Measurements from ENCODE around the gene UTP4. TPM values are rescaled to one million over a fixed set of nuclear protein-coding genes. Genes with fewer than 3 reads are reported as not detected.
"Not testable (repeated sequence)": the region's sequence is repeated elsewhere in the genome, so short reads cannot be mapped to it uniquely, and the experiment has no call there.

UTP4 gene
- total and polyA plus RNA-seq, 4 donors, result 15.7 to 37.6 (median 26.6) TPM

- no peaks in the 10 kb centered on the region for H3K36me3 ChIP-seq (ENCODE audit: control insufficient read depth in 1 of 2, insufficient read depth in 2 of 2, low read length in 1 of 2)
- WGBS, 2 donors, result 3 to 8% methylated on average over 4 of the region's 4 CpGs
- DNase-seq (peak in 1 of 2 donors; percentile 59), ATAC-seq (ENCODE audit: low FRiP score) (peak; percentile 70)
- peak overlapping the region; percentile 25 to 37 for H3K27ac ChIP-seq (ENCODE audit: low read depth in 1 of 2, low read length in 2 of 2)
- no peaks in the 10 kb centered on the region for H3K27me3 ChIP-seq (ENCODE audit: control insufficient read depth in 1 of 2, insufficient read depth in 2 of 2, low read length in 1 of 2)
- no peaks in the 10 kb centered on the region for H3K4me1 ChIP-seq (ENCODE audit: control insufficient read depth in 1 of 2, insufficient read depth in 2 of 2, low read length in 2 of 2)
- H3K4me3 ChIP-seq (ENCODE audit: low read length in 2 of 2), result no peak overlapping the region
- intact Hi-C loops (cut with DNase I), result no loop called here
- H3K9me3 ChIP-seq (ENCODE audit: control insufficient read depth, low read length), result no peaks in the 10 kb centered on the region
Observed at GRCh38 chr16:69145658-69146057, 13.2 kb downstream of the UTP4 start.

DNA sequence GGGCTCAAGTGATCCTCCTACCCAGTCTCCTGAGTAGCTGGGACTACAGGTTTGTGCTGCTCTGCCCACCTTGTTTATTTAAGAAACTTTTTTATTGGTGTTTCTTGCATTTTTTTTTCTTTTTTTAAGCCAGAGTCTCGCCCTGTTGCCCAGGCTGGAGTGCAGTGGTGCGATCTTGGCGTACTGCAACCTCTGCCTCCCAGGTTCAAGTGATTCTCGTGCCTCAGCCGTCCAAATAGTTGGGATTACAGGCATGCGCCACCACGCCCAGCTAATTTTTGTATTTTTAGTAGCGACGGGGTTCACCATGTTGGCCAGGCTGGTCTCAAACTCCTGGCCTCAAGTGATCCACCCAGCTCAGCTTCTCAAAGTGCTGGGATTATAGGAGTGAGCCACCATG, 17.2 kb downstream of the UTP4 start:
- not testable (repeated sequence) for H3K27ac ChIP-seq (ENCODE audit: low read depth in 1 of 2, low read length in 2 of 2); H3K9me3 ChIP-seq (ENCODE audit: control insufficient read depth, low read length); ATAC-seq (ENCODE audit: low FRiP score); H3K27me3 ChIP-seq (ENCODE audit: control insufficient read depth in 1 of 2, insufficient read depth in 2 of 2, low read length in 1 of 2); H3K36me3 ChIP-seq (ENCODE audit: control insufficient read depth in 1 of 2, insufficient read depth in 2 of 2, low read length in 1 of 2); H3K4me1 ChIP-seq (ENCODE audit: control insufficient read depth in 1 of 2, insufficient read depth in 2 of 2, low read length in 2 of 2); DNase-seq; H3K4me3 ChIP-seq (ENCODE audit: low read length in 2 of 2)
- WGBS, 2 donors, result 85 to 86% methylated on average over 9 of the region's 9 CpGs
- intact Hi-C loops (cut with DNase I), result loop anchor here (1.0 to 2.0 kb wide), 2 partner anchors 38 to 137 kb away; partner anchors contain the start of gene SNTB2 (in 1 of the 2)

- Histone ChIP-seq H3K4me3 (ENCODE audit: low read length in 2 of 2) (no peak overlapping the region), H3K27ac (ENCODE audit: low read depth in 1 of 2, low read length in 2 of 2) (no peak overlapping the region), H3K27me3 (ENCODE audit: control insufficient read depth in 1 of 2, insufficient read depth in 2 of 2, low read length in 1 of 2) (no peaks in the 10 kb centered on the region), H3K36me3 (ENCODE audit: control insufficient read depth in 1 of 2, insufficient read depth in 2 of 2, low read length in 1 of 2) (peaks cover 0 to 5% of the 10 kb centered on the region in 2 donors), H3K4me1 (ENCODE audit: control insufficient read depth in 1 of 2, insufficient read depth in 2 of 2, low read length in 2 of 2) (no peaks in the 10 kb centered on the region), H3K9me3 (ENCODE audit: control insufficient read depth, low read length) (no peaks in the 10 kb centered on the region)
- no peak for DNase-seq
- ATAC-seq (ENCODE audit: low FRiP score), result peak; percentile 83
- intact Hi-C loops (cut with DNase I), result loop anchor here (1.0 to 2.0 kb wide), 2 partner anchors 37 to 136 kb away; partner anchors contain the start of gene SNTB2 (in 1 of the 2)
- WGBS, 2 donors, result 43 to 48% methylated on average over 16 of the region's 16 CpGs
Observed at GRCh38 chr16:69150146-69150865, 17.9 kb downstream of the UTP4 start.

DNA sequence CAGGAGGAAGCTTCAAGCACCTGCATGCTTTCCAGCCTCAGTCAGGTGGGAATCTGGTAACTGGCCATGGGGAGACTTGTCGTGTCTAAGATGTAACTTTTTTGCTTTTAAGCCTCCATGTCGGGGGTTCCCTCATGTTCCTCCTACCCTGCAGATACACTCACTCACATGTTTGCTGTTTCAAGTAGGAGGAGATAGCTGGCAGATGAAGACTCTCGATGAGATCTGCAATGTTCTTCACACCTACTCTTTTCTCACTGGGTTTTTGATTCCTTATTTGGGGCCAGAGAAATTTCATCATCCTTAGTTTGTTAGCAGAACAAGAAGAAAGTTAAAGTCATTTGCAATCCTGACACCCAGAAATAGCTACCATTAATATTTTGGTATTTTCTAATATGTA, 24.7 kb downstream of the UTP4 start:
- 78 to 84% methylated on average over 3 of the region's 3 CpGs for WGBS, 2 donors
- intact Hi-C loops (cut with DNase I), result no loop called here
- H3K4me3 ChIP-seq (ENCODE audit: low read length in 2 of 2), result no peak overlapping the region
- no peaks in the 10 kb centered on the region for H3K4me1 ChIP-seq (ENCODE audit: control insufficient read depth in 1 of 2, insufficient read depth in 2 of 2, low read length in 2 of 2)
- peaks cover 5 to 6% of the 10 kb centered on the region in 2 donors for H3K36me3 ChIP-seq (ENCODE audit: control insufficient read depth in 1 of 2, insufficient read depth in 2 of 2, low read length in 1 of 2)
- no peaks in the 10 kb centered on the region for H3K9me3 ChIP-seq (ENCODE audit: control insufficient read depth, low read length)
- H3K27me3 ChIP-seq (ENCODE audit: control insufficient read depth in 1 of 2, insufficient read depth in 2 of 2, low read length in 1 of 2), result no peaks in the 10 kb centered on the region
- no peak for ATAC-seq (ENCODE audit: low FRiP score)
- no peak for DNase-seq
- H3K27ac ChIP-seq (ENCODE audit: low read depth in 1 of 2, low read length in 2 of 2), result no peak overlapping the region

DNA sequence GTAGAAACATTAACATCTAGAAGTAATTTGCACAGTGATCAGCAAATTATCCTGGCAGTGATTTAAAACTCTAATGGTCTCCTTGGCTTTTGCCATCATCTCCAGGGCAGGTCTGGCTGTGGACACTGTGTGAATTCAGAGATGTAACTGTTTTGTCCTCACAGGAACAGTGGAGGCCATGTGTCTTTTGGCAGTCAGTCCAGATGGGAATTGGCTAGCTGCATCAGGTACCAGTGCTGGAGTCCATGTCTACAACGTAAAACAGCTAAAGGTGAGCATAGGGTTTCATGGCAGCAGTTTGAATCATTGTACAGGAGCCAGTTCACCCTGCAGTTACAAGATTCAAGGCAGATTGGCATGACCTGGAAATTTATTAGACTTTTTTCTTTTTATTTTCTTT, 27.7 kb downstream of the UTP4 start:
- ATAC-seq (ENCODE audit: low FRiP score) (no peak), DNase-seq (peak in 1 of 2 donors; percentile 54)
- Histone ChIP-seq H3K9me3 (ENCODE audit: control insufficient read depth, low read length) (no peaks in the 10 kb centered on the region), H3K36me3 (ENCODE audit: control insufficient read depth in 1 of 2, insufficient read depth in 2 of 2, low read length in 1 of 2) (peaks cover 0 to 9% of the 10 kb centered on the region in 2 donors), H3K27ac (ENCODE audit: low read depth in 1 of 2, low read length in 2 of 2) (no peak overlapping the region), H3K27me3 (ENCODE audit: control insufficient read depth in 1 of 2, insufficient read depth in 2 of 2, low read length in 1 of 2) (no peaks in the 10 kb centered on the region), H3K4me1 (ENCODE audit: control insufficient read depth in 1 of 2, insufficient read depth in 2 of 2, low read length in 2 of 2) (no peaks in the 10 kb centered on the region), H3K4me3 (ENCODE audit: low read length in 2 of 2) (no peak overlapping the region)
- intact Hi-C loops (cut with DNase I), result no loop called here
- WGBS, 2 donors, result 86 to 91% methylated on average over 1 of the region's 1 CpG

GRCh38 chr16:69165584-69165983, 33.1 kb downstream of the UTP4 start:
- whole genome bisulfite sequencing, 2 donors, result 92 to 93% methylated on average over 6 of the region's 6 CpGs
- ATAC-seq (ENCODE audit: low FRiP score), result no peak
- Histone ChIP-seq H3K4me1 (ENCODE audit: control insufficient read depth in 1 of 2, insufficient read depth in 2 of 2, low read length in 2 of 2) (no peaks in the 10 kb centered on the region), H3K9me3 (ENCODE audit: control insufficient read depth, low read length) (no peaks in the 10 kb centered on the region), H3K27me3 (ENCODE audit: control insufficient read depth in 1 of 2, insufficient read depth in 2 of 2, low read length in 1 of 2) (no peaks in the 10 kb centered on the region), H3K36me3 (ENCODE audit: control insufficient read depth in 1 of 2, insufficient read depth in 2 of 2, low read length in 1 of 2) (peaks cover 3 to 6% of the 10 kb centered on the region in 2 donors), H3K27ac (ENCODE audit: low read depth in 1 of 2, low read length in 2 of 2) (no peak overlapping the region), H3K4me3 (ENCODE audit: low read length in 2 of 2) (no peak overlapping the region)
- intact Hi-C loops (cut with DNase I), result no loop called here
- no peak for DNase-seq

GRCh38 chr16:69166221-69166833, 33.9 kb downstream of the UTP4 start:
- no peaks in the 10 kb centered on the region for H3K4me1 ChIP-seq (ENCODE audit: control insufficient read depth in 1 of 2, insufficient read depth in 2 of 2, low read length in 2 of 2)

DNA sequence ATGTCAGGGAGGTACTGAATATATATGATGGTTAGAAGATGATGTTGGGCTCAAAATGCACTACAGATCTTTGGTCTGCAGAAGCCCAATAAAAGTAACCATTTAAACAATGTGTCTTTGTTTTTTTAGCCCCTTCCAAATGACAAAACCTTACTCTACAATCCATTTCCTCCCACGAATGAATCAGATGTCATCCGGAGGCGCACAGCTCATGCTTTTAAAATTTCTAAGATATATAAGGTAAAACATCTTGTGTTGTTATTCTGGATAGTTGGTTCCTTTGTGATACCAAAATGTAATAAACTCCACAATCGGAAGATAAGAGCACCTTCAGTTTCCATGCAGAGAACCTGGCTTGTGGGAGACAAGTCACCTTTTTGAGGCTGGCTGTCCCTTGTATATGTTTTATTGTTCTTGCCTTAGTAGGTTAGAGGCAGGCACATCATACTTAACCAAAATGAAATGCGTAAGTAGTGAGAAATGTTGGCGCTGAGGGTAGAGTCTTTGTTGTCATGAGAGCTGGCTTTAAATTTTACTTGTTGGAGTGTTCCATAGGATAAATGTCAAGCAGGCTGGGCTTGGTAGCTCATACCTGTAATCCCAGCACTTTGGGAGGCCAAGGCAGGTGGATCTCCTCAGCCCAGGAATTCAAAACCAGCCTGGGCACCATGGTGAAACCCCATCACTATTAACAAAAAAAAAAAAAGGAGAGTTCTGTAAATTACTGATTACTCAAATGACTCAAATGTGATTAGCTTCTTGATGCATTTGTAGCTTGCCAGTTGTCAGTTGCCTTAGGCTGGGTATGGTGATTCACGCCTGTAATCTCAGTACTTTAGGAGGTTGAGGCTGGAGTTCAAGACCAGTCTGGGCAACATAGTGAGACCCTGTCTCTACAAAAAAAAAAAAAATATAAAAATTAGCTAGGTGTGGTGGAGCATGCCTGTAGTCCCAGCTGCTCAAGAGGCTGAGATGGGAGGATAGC, 34.8 kb downstream of the UTP4 start:
- ATAC-seq (ENCODE audit: low FRiP score), result no peak
- Histone ChIP-seq H3K4me1 (ENCODE audit: control insufficient read depth in 1 of 2, insufficient read depth in 2 of 2, low read length in 2 of 2) (no peaks in the 10 kb centered on the region), H3K9me3 (ENCODE audit: control insufficient read depth, low read length) (no peaks in the 10 kb centered on the region), H3K4me3 (ENCODE audit: low read length in 2 of 2) (no peak overlapping the region), H3K27me3 (ENCODE audit: control insufficient read depth in 1 of 2, insufficient read depth in 2 of 2, low read length in 1 of 2) (no peaks in the 10 kb centered on the region), H3K36me3 (ENCODE audit: control insufficient read depth in 1 of 2, insufficient read depth in 2 of 2, low read length in 1 of 2) (peaks cover 3 to 6% of the 10 kb centered on the region in 2 donors), H3K27ac (ENCODE audit: low read depth in 1 of 2, low read length in 2 of 2) (no peak overlapping the region)
- 89 to 90% methylated on average over 7 of the region's 7 CpGs for WGBS, 2 donors
- no peak for DNase-seq
- intact Hi-C loops (cut with DNase I), result no loop called here

More at GRCh38 chr16:69166221-69166833, 33.9 kb downstream of the UTP4 start:
- ATAC-seq (ENCODE audit: low FRiP score), result no peak
- H3K27ac ChIP-seq (ENCODE audit: low read depth in 1 of 2, low read length in 2 of 2), result no peak overlapping the region
- 78 to 79% methylated on average over 8 of the region's 8 CpGs for WGBS, 2 donors
- intact Hi-C loops (cut with DNase I), result no loop called here
- H3K9me3 ChIP-seq (ENCODE audit: control insufficient read depth, low read length), result no peaks in the 10 kb centered on the region
- peaks cover 3 to 6% of the 10 kb centered on the region in 2 donors for H3K36me3 ChIP-seq (ENCODE audit: control insufficient read depth in 1 of 2, insufficient read depth in 2 of 2, low read length in 1 of 2)
- no peaks in the 10 kb centered on the region for H3K27me3 ChIP-seq (ENCODE audit: control insufficient read depth in 1 of 2, insufficient read depth in 2 of 2, low read length in 1 of 2)
- DNase-seq, result no peak
- H3K4me3 ChIP-seq (ENCODE audit: low read length in 2 of 2), result no peak overlapping the region
